ENCODE data around the gene OR52K2. TPM values are rescaled to one million over a fixed set of nuclear protein-coding genes. Genes with fewer than 3 reads are reported as not detected.

Gene OR52K2
- polyA plus RNA-seq, 4 donors, result not detected

- Histone ChIP-seq H3K27ac (ENCODE audit: low read depth in 1 of 3, low read length in 2 of 3) (peak overlapping the region in 1 of 3 donors; percentile 86), H3K36me3 (ENCODE audit: control insufficient read depth in 3 of 3, insufficient read depth in 2 of 3, low read depth in 1 of 3, low read length in 3 of 3) (no peaks in the 10 kb centered on the region), H3K9me3 (ENCODE audit: control insufficient read depth in 2 of 2, insufficient read depth in 1 of 2, low read depth in 1 of 2, low read length in 1 of 2) (peaks cover 0 to 14% of the 10 kb centered on the region in 2 donors), H3K4me3 (ENCODE audit: low read depth in 1 of 3, low read length in 3 of 3) (no peak overlapping the region), H3K27me3 (ENCODE audit: control insufficient read depth in 3 of 3, insufficient read depth in 3 of 3, low read length in 3 of 3) (no peaks in the 10 kb centered on the region), H3K4me1 (ENCODE audit: control insufficient read depth in 3 of 3, insufficient read depth in 2 of 3, low read depth in 1 of 3, low read length in 2 of 3) (peaks cover 0 to 48% (median 6%) of the 10 kb centered on the region in 3 donors)
- DNase-seq (peak in 1 of 2 donors; percentile 3), FAIRE-seq (no peak)
- 28 to 40% (median 30%) methylated on average over 5 of the region's 5 CpGs for WGBS, 3 donors
Observed at GRCh38 chr11:4466131-4466870, 17.2 kb downstream of the OR52K2 start.

DNA sequence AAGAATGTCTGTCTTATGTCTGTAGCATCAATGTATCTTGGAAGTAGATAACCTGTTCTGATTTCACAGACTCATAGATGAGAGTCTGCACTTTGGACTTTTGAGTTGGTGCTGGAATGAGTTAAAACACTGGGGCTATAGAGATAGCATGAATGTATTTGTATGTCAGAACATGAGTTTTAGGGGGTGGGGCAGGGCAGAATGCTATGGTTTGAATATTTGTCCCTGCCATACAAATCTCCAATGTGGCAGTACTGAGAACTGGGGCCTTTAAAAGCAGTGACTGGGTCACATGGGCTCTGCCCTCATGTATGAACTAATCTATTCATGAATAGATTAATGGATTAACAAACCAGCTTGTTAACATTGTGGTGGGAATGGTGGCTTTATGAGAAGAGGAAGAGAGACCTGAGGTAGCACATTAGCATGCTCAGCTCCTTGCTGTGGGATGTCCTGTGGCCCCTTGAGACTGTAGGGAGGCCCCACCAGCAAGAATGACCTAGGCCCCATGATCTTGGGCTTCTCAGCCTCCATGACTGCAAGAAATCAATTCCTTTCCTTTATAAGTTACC is 17.9 kb downstream of the OR52K2 start:
- Histone ChIP-seq H3K36me3 (ENCODE audit: control insufficient read depth in 3 of 3, insufficient read depth in 2 of 3, low read depth in 1 of 3, low read length in 3 of 3) (no peaks in the 10 kb centered on the region), H3K9me3 (ENCODE audit: control insufficient read depth in 2 of 2, insufficient read depth in 1 of 2, low read depth in 1 of 2, low read length in 1 of 2) (peaks cover 0 to 14% of the 10 kb centered on the region in 2 donors), H3K4me1 (ENCODE audit: control insufficient read depth in 3 of 3, insufficient read depth in 2 of 3, low read depth in 1 of 3, low read length in 2 of 3) (peaks cover 0 to 41% (median 6%) of the 10 kb centered on the region in 3 donors), H3K27me3 (ENCODE audit: control insufficient read depth in 3 of 3, insufficient read depth in 3 of 3, low read length in 3 of 3) (no peaks in the 10 kb centered on the region), H3K4me3 (ENCODE audit: low read depth in 1 of 3, low read length in 3 of 3) (no peak overlapping the region), H3K27ac (ENCODE audit: low read depth in 1 of 3, low read length in 2 of 3) (peak overlapping the region in 1 of 3 donors; percentile 86)
- FAIRE-seq, result no peak
- peak; percentile 38 to 81 for DNase-seq

DNA sequence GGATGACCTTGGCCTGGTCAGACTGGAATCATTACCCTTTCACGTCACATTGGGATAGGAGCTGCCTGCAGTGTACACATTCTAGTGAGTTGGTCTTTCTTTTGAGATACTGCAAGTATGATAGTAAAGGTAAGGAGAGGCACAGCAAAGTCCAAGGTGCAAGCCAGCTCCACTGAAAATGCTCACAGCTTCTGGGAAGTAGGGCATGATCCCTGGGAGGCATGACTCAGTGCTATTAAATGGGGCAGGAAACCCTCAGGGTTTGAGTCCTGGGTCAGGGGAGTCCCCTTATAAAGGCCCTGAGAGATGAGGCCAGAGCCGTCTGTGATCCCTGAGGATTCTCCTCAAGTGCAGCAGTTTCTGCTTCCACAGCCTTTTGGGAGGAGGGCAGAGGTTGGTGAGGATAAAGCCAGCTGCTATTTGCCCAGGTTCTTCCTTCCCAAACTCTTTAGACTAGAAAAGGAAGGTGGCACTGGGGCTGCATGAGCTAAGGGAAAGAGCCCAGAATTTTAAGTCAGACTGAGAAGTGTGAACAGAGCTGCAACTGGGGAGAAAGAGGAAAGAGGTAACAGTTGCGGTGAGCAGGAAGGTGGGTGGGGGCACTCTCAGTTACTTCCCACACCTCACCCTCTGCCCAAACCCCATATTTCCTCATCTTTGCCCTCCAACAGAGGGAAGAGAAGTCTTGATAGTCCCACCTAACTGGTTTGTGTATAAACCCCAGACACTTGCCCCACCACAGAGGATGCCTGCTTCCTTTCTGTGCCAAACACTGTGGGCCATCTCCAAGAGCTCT is 18.9 kb downstream of the OR52K2 start:
- Histone ChIP-seq H3K9me3 (ENCODE audit: control insufficient read depth in 2 of 2, insufficient read depth in 1 of 2, low read depth in 1 of 2, low read length in 1 of 2) (peaks cover 0 to 14% of the 10 kb centered on the region in 2 donors), H3K4me1 (ENCODE audit: control insufficient read depth in 3 of 3, insufficient read depth in 2 of 3, low read depth in 1 of 3, low read length in 2 of 3) (peaks cover 0 to 36% (median 6%) of the 10 kb centered on the region in 3 donors), H3K27ac (ENCODE audit: low read depth in 1 of 3, low read length in 2 of 3) (peak overlapping the region in 1 of 3 donors; percentile 87), H3K4me3 (ENCODE audit: low read depth in 1 of 3, low read length in 3 of 3) (no peak overlapping the region), H3K27me3 (ENCODE audit: control insufficient read depth in 3 of 3, insufficient read depth in 3 of 3, low read length in 3 of 3) (no peaks in the 10 kb centered on the region), H3K36me3 (ENCODE audit: control insufficient read depth in 3 of 3, insufficient read depth in 2 of 3, low read depth in 1 of 3, low read length in 3 of 3) (no peaks in the 10 kb centered on the region)
- DNase-seq (peak; percentile 52 to 81), FAIRE-seq (no peak)
- WGBS, 3 donors, result 49 to 63% (median 50%) methylated on average over 3 of the region's 3 CpGs

- 65 to 94% (median 84%) methylated on average over 1 of the region's 1 CpG for WGBS, 3 donors
- Histone ChIP-seq H3K4me1 (ENCODE audit: control insufficient read depth in 3 of 3, insufficient read depth in 2 of 3, low read depth in 1 of 3, low read length in 2 of 3) (no peaks in the 10 kb centered on the region), H3K4me3 (ENCODE audit: low read depth in 1 of 3, low read length in 3 of 3) (no peak overlapping the region), H3K27ac (ENCODE audit: low read depth in 1 of 3, low read length in 2 of 3) (no peak overlapping the region), H3K36me3 (ENCODE audit: control insufficient read depth in 3 of 3, insufficient read depth in 2 of 3, low read depth in 1 of 3, low read length in 3 of 3) (no peaks in the 10 kb centered on the region), H3K27me3 (ENCODE audit: control insufficient read depth in 3 of 3, insufficient read depth in 3 of 3, low read length in 3 of 3) (no peaks in the 10 kb centered on the region), H3K9me3 (ENCODE audit: control insufficient read depth in 2 of 2, insufficient read depth in 1 of 2, low read depth in 1 of 2, low read length in 1 of 2) (no peaks in the 10 kb centered on the region)
- FAIRE-seq (no peak), DNase-seq (no peak)
Observed at GRCh38 chr11:4479644-4480043, 30.5 kb downstream of the OR52K2 start.

DNA sequence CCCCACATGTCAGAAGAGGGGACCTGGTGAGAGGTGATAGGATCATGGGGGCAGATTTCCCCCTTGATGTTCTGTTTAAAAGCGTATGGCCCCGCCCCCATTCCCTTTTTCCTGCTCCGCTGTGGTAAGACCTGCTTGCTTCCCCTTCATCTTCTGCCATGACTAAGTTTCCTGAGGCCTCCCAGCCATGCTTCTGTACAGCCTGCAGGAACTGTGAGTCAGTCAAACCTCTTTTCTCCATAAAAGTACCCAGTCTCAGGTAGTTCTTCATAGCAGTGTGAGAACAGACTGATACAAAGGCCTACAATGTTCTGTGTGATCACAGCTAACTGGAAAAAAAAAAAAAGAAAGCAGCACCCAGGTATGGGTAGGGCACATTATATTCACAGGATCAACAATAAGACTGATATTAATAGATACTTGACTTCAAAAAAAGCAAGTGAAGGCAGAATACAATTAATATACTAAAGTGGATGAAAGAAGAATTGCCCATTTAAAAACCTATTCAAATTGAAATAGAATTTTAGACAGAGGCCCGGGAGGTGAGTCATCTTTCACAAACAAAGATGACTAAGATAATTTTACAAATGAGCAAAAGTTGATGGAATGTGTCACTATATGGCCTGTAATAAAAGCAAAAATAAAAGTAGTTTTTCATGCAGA is 31.6 kb downstream of the OR52K2 start:
- H3K27me3 ChIP-seq (ENCODE audit: control insufficient read depth in 3 of 3, insufficient read depth in 3 of 3, low read length in 3 of 3), result no peaks in the 10 kb centered on the region
- DNase-seq (no peak), FAIRE-seq (no peak)
- H3K9me3 ChIP-seq (ENCODE audit: control insufficient read depth in 2 of 2, insufficient read depth in 1 of 2, low read depth in 1 of 2, low read length in 1 of 2), result no peaks in the 10 kb centered on the region
- no peaks in the 10 kb centered on the region for H3K4me1 ChIP-seq (ENCODE audit: control insufficient read depth in 3 of 3, insufficient read depth in 2 of 3, low read depth in 1 of 3, low read length in 2 of 3)
- H3K27ac ChIP-seq (ENCODE audit: low read depth in 1 of 3, low read length in 2 of 3), result no peak overlapping the region
- no peaks in the 10 kb centered on the region for H3K36me3 ChIP-seq (ENCODE audit: control insufficient read depth in 3 of 3, insufficient read depth in 2 of 3, low read depth in 1 of 3, low read length in 3 of 3)
- H3K4me3 ChIP-seq (ENCODE audit: low read depth in 1 of 3, low read length in 3 of 3), result no peak overlapping the region
- 68 to 75% (median 73%) methylated on average over 4 of the region's 4 CpGs for WGBS, 3 donors

DNA sequence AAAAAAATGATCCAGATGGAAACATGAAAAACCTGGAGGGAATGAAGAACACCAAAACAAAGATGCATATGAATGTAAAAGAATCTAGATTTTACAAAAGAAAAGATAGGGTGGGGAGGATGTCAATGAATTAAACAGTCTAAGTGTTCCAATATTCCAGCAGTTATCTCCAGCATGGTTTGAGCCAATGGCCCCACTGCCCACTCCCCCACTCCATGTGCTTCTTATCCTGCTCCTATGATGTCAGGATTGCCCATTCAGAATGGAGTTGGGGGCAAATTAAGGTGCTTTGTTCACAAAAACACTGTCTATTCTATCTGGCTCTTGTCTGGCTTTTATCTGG is 32.1 kb downstream of the OR52K2 start:
- H3K27ac ChIP-seq (ENCODE audit: low read depth in 1 of 3, low read length in 2 of 3), result no peak overlapping the region
- no peaks in the 10 kb centered on the region for H3K27me3 ChIP-seq (ENCODE audit: control insufficient read depth in 3 of 3, insufficient read depth in 3 of 3, low read length in 3 of 3)
- H3K4me3 ChIP-seq (ENCODE audit: low read depth in 1 of 3, low read length in 3 of 3), result no peak overlapping the region
- FAIRE-seq (no peak), DNase-seq (no peak)
- H3K9me3 ChIP-seq (ENCODE audit: control insufficient read depth in 2 of 2, insufficient read depth in 1 of 2, low read depth in 1 of 2, low read length in 1 of 2), result no peaks in the 10 kb centered on the region
- no peaks in the 10 kb centered on the region for H3K36me3 ChIP-seq (ENCODE audit: control insufficient read depth in 3 of 3, insufficient read depth in 2 of 3, low read depth in 1 of 3, low read length in 3 of 3)
- no peaks in the 10 kb centered on the region for H3K4me1 ChIP-seq (ENCODE audit: control insufficient read depth in 3 of 3, insufficient read depth in 2 of 3, low read depth in 1 of 3, low read length in 2 of 3)

GRCh38 chr11:4482445-4482844 is 33.4 kb downstream of the OR52K2 start, which contains the start of gene OR52K1:
Gene OR52K1 (plus strand): TSS chr11:4482646. CDS start chr11:4488901, 6,255 bp downstream.
- DNase-seq (peak in 1 of 2 donors; percentile 21), FAIRE-seq (no peak)
- Histone ChIP-seq H3K4me1 (ENCODE audit: control insufficient read depth in 3 of 3, insufficient read depth in 2 of 3, low read depth in 1 of 3, low read length in 2 of 3) (no peaks in the 10 kb centered on the region), H3K4me3 (ENCODE audit: low read depth in 1 of 3, low read length in 3 of 3) (no peak within 1 kb of the TSS), H3K27ac (ENCODE audit: low read depth in 1 of 3, low read length in 2 of 3) (no peak within 1 kb of the TSS), H3K36me3 (ENCODE audit: control insufficient read depth in 3 of 3, insufficient read depth in 2 of 3, low read depth in 1 of 3, low read length in 3 of 3) (no peaks in the 10 kb centered on the region), H3K9me3 (ENCODE audit: control insufficient read depth in 2 of 2, insufficient read depth in 1 of 2, low read depth in 1 of 2, low read length in 1 of 2) (no peaks in the 10 kb centered on the region), H3K27me3 (ENCODE audit: control insufficient read depth in 3 of 3, insufficient read depth in 3 of 3, low read length in 3 of 3) (no peaks in the 10 kb centered on the region)
- 53 to 57% (median 55%) methylated on average over 2 of the region's 2 CpGs for WGBS, 3 donors

- no peaks in the 10 kb centered on the region for H3K27me3 ChIP-seq (ENCODE audit: control insufficient read depth in 3 of 3, insufficient read depth in 3 of 3, low read length in 3 of 3)
- H3K27ac ChIP-seq (ENCODE audit: low read depth in 1 of 3, low read length in 2 of 3), result no peak overlapping the region
- no peak for FAIRE-seq
- no peak for DNase-seq
- no peaks in the 10 kb centered on the region for H3K9me3 ChIP-seq (ENCODE audit: control insufficient read depth in 2 of 2, insufficient read depth in 1 of 2, low read depth in 1 of 2, low read length in 1 of 2)
- H3K4me1 ChIP-seq (ENCODE audit: control insufficient read depth in 3 of 3, insufficient read depth in 2 of 3, low read depth in 1 of 3, low read length in 2 of 3), result no peaks in the 10 kb centered on the region
- H3K4me3 ChIP-seq (ENCODE audit: low read depth in 1 of 3, low read length in 3 of 3), result no peak overlapping the region
- WGBS, 3 donors, result 60 to 77% (median 69%) methylated on average over 4 of the region's 4 CpGs
- H3K36me3 ChIP-seq (ENCODE audit: control insufficient read depth in 3 of 3, insufficient read depth in 2 of 3, low read depth in 1 of 3, low read length in 3 of 3), result no peaks in the 10 kb centered on the region
Observed at GRCh38 chr11:4484310-4484709, 35.2 kb downstream of the OR52K2 start.
